Neutrophil (primary cell): ENCODE results near the gene TUG1.

Experiments used
- H3K27ac ChIP-seq: fragments of 200-600 bp; sonication (generic); 2 replicates; pipeline ENCODE4 v1.5.1; 2016; ENCODE audit warnings: mild to moderate bottlenecking, moderate library complexity
- H3K27me3 ChIP-seq: fragments of 200-600 bp; sonication (generic); 2 replicates; pipeline ENCODE4 v1.6.0; 2016; ENCODE audit warnings: mild to moderate bottlenecking
- H3K36me3 ChIP-seq: fragments of 200-600 bp; sonication (generic); 2 replicates; pipeline ENCODE4 v1.5.1; 2017
- H3K4me1 ChIP-seq, 2 experiments: fragments of 200-600 bp in 1 of 2; sonication (generic) in 1 of 2; 1 replicate in 1 of 2; 2 replicates in 1 of 2; pipeline versions ENCODE4 v1.5.1 to v1.6.1; 2013 to 2016; ENCODE audit warnings: low read depth in 1 of 2, low read length in 1 of 2, mild to moderate bottlenecking in 1 of 2, moderate library complexity in 1 of 2; ENCODE audit not compliant: control insufficient read depth in 1 of 2, insufficient read depth in 1 of 2
- H3K4me3 ChIP-seq, 2 experiments: fragments of 200-600 bp in 1 of 2; sonication (generic) in 1 of 2; 1 replicate in 1 of 2; 2 replicates in 1 of 2; pipeline ENCODE4 v1.5.1; 2013 to 2016; ENCODE audit warnings: low read depth in 1 of 2, low read length in 1 of 2, mild to moderate bottlenecking in 1 of 2, moderate library complexity in 1 of 2
- H3K9me3 ChIP-seq: fragments of 200-600 bp; sonication (generic); 2 replicates; pipeline ENCODE4 v1.5.1; 2016
- TF ChIP-seq, protein P1 (sequence below): fragments of 200-600 bp; sonication (generic); IDR thresholded peaks from 2 replicates; pipeline ENCODE4 v1.5.1; 2016; ENCODE audit warnings: antibody characterized with exemption

The TUG1 gene

DNA sequence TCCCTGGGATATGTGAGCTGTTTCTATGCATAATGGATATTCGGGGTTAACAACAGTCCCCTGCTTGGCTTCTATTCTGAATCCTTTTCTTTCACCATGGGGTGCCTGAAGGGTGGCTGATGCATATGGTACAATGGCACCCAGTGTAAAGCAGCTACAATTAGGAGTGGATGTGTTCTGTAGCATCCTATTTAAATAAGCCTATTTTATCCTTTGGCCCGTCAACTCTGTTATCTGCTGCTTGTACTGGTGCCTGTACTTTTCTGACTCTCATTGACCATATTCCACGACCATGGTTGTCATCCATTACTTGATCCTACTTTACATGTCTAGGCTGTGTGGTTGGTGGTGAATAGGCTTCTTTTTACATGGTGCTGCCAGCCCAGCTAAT is 1.3 kb downstream of the TUG1 start:
- H3K4me1 ChIP-seq: peaks cover 34 to 35% of the 10 kb centered on the region in 2 experiments
- peaks cover 29% of the 10 kb centered on the region for H3K36me3 ChIP-seq
- H3K27me3 ChIP-seq: no peaks in the 10 kb centered on the region
- peak overlapping the region; percentile 97 for H3K27ac ChIP-seq
- TF ChIP-seq, protein P1, sequence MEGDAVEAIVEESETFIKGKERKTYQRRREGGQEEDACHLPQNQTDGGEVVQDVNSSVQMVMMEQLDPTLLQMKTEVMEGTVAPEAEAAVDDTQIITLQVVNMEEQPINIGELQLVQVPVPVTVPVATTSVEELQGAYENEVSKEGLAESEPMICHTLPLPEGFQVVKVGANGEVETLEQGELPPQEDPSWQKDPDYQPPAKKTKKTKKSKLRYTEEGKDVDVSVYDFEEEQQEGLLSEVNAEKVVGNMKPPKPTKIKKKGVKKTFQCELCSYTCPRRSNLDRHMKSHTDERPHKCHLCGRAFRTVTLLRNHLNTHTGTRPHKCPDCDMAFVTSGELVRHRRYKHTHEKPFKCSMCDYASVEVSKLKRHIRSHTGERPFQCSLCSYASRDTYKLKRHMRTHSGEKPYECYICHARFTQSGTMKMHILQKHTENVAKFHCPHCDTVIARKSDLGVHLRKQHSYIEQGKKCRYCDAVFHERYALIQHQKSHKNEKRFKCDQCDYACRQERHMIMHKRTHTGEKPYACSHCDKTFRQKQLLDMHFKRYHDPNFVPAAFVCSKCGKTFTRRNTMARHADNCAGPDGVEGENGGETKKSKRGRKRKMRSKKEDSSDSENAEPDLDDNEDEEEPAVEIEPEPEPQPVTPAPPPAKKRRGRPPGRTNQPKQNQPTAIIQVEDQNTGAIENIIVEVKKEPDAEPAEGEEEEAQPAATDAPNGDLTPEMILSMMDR: no peak
- H3K4me3 ChIP-seq: peak overlapping the region; percentile 68 to 80
- H3K9me3 ChIP-seq: no peaks in the 10 kb centered on the region

DNA sequence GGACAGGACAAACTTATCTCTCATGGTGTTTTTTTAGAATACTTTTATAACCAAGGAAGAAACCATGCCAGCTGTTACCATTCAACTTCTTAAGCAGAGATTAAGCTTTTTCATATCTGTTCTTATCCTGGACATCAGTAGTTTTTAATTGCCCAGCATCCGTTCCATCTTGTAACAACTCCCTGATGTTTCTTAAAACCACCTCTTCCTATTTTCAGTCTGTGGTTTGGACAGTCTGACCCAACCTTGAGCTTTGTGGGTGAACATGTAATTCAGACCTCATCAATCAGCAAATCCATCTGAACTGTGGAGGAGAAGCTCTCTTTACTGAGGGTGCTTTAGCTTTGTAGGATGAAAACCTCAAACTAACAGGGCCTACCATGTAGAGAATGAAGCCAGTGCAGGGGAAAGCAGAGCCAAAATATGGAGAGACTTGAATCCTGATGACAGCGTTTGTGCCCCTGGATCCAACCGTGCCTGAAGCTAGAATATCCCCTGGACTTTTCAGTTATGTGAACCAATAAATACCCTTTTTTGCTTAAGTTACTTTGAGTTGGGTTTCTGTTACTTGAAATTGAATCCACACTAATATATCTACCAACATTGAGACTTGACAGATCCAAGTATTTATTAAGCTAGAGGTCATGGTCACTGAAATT is 9.4 kb downstream of the TUG1 start:
- H3K4me1 ChIP-seq: peaks cover 29 to 35% of the 10 kb centered on the region in 2 experiments
- H3K9me3 ChIP-seq: no peaks in the 10 kb centered on the region
- no peak overlapping the region for H3K4me3 ChIP-seq
- TF ChIP-seq, protein P1: no peak
- H3K27ac ChIP-seq: peak overlapping the region; percentile 64
- H3K36me3 ChIP-seq: peaks cover 12% of the 10 kb centered on the region
- H3K27me3 ChIP-seq: no peaks in the 10 kb centered on the region

DNA sequence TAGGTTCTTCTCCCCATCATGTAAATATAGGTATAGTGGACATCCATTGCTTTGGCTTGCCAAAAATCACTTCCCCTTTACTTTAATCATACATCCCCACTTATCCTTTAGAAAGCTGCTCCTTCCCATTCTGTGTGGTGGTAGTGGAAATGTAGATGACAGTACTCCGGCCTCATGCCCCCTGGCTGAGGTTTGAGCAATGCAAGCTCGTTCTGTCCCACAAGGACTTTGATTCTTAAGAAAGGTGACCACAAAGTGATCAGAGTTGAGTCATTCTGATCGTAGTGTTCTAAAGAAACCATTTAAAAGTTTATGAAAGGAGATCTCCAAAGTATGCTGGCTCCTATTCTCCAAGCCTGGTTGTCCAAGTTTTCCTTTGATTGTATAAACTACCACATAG is 10.9 kb downstream of the TUG1 start:
- H3K27ac ChIP-seq: no peak overlapping the region
- TF ChIP-seq, protein P1: no peak
- no peaks in the 10 kb centered on the region for H3K27me3 ChIP-seq
- peaks cover 29 to 35% of the 10 kb centered on the region in 2 experiments for H3K4me1 ChIP-seq
- no peaks in the 10 kb centered on the region for H3K9me3 ChIP-seq
- H3K4me3 ChIP-seq: no peak overlapping the region
- peaks cover 8% of the 10 kb centered on the region for H3K36me3 ChIP-seq

DNA sequence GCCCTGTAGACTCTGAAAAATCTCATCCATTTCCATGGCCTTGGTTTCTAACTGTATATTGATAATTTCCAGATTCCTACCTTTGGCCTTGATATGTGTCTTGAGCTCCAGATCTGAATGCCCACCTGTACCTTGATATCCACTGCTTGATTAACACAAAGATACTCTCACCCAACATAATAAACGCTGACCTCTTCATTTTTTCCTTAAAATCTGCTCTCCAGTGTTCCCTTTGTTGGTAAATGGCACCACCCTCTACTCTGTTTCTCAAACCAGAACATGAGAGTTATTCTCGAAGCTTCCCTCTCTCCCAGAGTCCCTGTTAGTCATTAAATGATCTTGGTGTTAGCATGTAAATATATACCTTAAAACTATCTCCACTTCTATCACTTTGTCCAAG is 13.4 kb downstream of the TUG1 start:
- peaks cover 19 to 24% of the 10 kb centered on the region in 2 experiments for H3K4me1 ChIP-seq
- H3K27me3 ChIP-seq: no peaks in the 10 kb centered on the region
- H3K36me3 ChIP-seq: no peaks in the 10 kb centered on the region
- H3K4me3 ChIP-seq: no peak overlapping the region
- H3K9me3 ChIP-seq: no peaks in the 10 kb centered on the region
- H3K27ac ChIP-seq: no peak overlapping the region
- TF ChIP-seq, protein P1: no peak

DNA sequence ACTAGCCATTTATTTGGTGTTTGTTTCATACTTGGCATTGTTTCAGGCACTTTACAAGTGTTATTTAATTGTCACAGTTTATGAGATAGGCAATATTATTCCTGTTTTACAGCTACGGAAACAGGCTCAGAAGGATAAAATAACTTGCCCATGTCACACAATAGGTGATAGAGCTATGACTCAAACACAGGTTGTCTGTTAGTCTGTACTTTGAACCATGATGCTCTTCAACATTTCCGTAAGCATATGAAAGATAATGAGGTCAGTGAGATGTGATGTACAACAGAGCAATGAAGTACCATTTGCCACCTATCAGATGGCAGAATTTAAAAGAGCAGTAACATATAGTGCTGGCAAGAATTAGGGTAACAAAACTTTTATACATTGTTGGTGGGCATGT is 15.3 kb downstream of the TUG1 start:
- H3K27ac ChIP-seq: no peak overlapping the region
- H3K4me1 ChIP-seq: peaks cover 6 to 10% of the 10 kb centered on the region in 2 experiments
- no peak overlapping the region for H3K4me3 ChIP-seq
- no peaks in the 10 kb centered on the region for H3K27me3 ChIP-seq
- H3K9me3 ChIP-seq: no peaks in the 10 kb centered on the region
- TF ChIP-seq, protein P1: no peak
- no peaks in the 10 kb centered on the region for H3K36me3 ChIP-seq
